ENCODE data around the gene SDHAF4. TPM values are rescaled to one million over a fixed set of nuclear protein-coding genes. Genes with fewer than 3 reads are reported as not detected.

The SDHAF4 gene
- total RNA-seq, 1 donor from 2014 or later: 8.2 TPM

GRCh38 chr6:70574643-70575042, 7.9 kb downstream of the SDHAF4 start:
- H3K4me3 ChIP-seq (ENCODE audit: low read depth, low read length): no peak overlapping the region
- no peak for TF ChIP-seq CTCF (IDR thresholded peaks at IDR 0.05; ENCODE audit: insufficient read depth, low read length, poor library complexity, severe bottlenecking)
- no peak for DNase-seq (ENCODE audit: low read depth)
- no peaks in the 10 kb centered on the region for H3K27me3 ChIP-seq (ENCODE audit: control insufficient read depth, insufficient read depth, low read length)
- no peaks in the 10 kb centered on the region for H3K36me3 ChIP-seq (ENCODE audit: control insufficient read depth, insufficient read depth, low read length)

DNA sequence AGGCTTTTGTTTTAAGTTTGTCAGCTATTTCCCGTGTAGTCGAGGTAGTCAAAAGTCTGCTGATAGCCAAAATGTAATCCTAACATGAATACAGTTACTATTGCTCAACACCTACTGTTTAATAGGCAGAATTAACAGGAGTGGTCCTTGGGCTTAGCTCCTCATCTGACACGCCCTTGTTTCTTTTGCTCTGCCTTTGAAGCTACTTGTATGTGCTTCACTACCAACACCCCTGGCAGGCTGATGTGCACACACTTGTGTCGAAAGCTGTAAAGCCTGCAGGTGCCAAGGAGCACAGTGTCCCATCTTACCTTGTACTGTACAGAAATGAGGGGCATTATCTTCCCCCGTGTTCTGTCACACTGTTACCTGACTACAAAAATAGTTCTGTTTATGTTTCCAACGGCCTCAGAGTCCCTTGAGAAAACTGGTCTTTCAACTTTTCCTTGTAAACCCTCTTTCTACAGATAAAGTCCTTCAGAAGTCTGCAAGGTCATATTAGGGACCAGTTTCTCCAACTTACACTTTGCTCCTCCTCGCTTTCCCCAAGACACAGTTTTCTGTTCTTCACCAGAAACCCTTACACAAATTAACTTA, 9.3 kb downstream of the SDHAF4 start:
- H3K4me3 ChIP-seq (ENCODE audit: low read depth, low read length): no peak overlapping the region
- TF ChIP-seq CTCF (IDR thresholded peaks at IDR 0.05; ENCODE audit: insufficient read depth, low read length, poor library complexity, severe bottlenecking): no peak

DNA sequence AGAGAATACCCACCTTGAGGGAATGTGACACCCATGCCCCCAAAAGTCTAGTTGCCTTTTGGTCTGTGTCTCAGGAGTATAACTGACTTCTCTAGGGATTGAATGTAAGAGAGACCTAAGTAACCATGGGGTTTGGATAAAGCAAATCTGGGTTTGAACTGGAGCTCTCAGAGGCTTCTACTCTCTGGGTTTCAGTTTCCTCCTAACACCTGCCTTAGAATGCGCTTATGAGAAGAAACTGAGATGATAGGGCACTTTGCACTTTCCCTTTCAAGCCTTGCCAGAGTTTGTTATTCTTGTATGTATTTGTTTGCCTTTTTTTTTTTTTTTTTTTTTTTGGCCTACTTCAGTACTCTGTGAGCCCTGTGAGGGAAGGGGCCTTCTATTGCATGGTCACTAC, 19.4 kb downstream of the SDHAF4 start:
- Histone ChIP-seq H3K36me3 (ENCODE audit: control insufficient read depth, insufficient read depth, low read length) (no peaks in the 10 kb centered on the region), H3K27me3 (ENCODE audit: control insufficient read depth, insufficient read depth, low read length) (no peaks in the 10 kb centered on the region), H3K4me3 (ENCODE audit: low read depth, low read length) (no peak overlapping the region)
- TF ChIP-seq CTCF (IDR thresholded peaks at IDR 0.05; ENCODE audit: insufficient read depth, low read length, poor library complexity, severe bottlenecking): no peak
- DNase-seq (ENCODE audit: low read depth): no peak

More for the DNA sequence above, 9.3 kb downstream of the SDHAF4 start:
- no peak for DNase-seq (ENCODE audit: low read depth)
- H3K36me3 ChIP-seq (ENCODE audit: control insufficient read depth, insufficient read depth, low read length): no peaks in the 10 kb centered on the region
- no peaks in the 10 kb centered on the region for H3K27me3 ChIP-seq (ENCODE audit: control insufficient read depth, insufficient read depth, low read length)

- H3K4me3 ChIP-seq (ENCODE audit: low read depth, low read length): no peak overlapping the region
- no peaks in the 10 kb centered on the region for H3K27me3 ChIP-seq (ENCODE audit: control insufficient read depth, insufficient read depth, low read length)
- DNase-seq (ENCODE audit: low read depth): no peak
- TF ChIP-seq CTCF (IDR thresholded peaks at IDR 0.05; ENCODE audit: insufficient read depth, low read length, poor library complexity, severe bottlenecking): no peak
- no peaks in the 10 kb centered on the region for H3K36me3 ChIP-seq (ENCODE audit: control insufficient read depth, insufficient read depth, low read length)
These were observed 23.7 kb downstream of the SDHAF4 start for GRCh38 chr6:70590400-70590799.

- H3K4me3 ChIP-seq (ENCODE audit: low read depth, low read length): no peak overlapping the region
- no peak for DNase-seq (ENCODE audit: low read depth)
- no peaks in the 10 kb centered on the region for H3K36me3 ChIP-seq (ENCODE audit: control insufficient read depth, insufficient read depth, low read length)
- no peaks in the 10 kb centered on the region for H3K27me3 ChIP-seq (ENCODE audit: control insufficient read depth, insufficient read depth, low read length)
- TF ChIP-seq CTCF (IDR thresholded peaks at IDR 0.05; ENCODE audit: insufficient read depth, low read length, poor library complexity, severe bottlenecking): no peak
These were observed 25.8 kb downstream of the SDHAF4 start for GRCh38 chr6:70592391-70593117.

DNA sequence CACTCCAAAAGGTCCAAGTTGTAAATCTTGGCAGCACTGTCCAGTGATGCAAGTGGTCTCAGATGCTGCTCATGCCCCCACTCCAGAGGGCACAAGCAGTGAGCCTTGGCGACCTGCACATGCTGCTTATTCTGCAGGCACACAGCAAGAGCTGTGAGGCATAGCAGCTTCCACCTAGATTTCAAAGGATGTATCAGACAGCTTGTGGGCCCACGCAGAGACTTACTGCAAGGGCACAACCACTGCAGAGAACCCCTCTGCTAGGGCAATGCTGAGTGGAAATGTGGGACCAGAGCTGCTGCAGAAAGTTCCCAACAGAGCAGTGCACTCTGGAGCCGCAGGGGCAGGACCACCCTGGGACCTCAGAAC, 26.4 kb downstream of the SDHAF4 start:
- TF ChIP-seq CTCF (IDR thresholded peaks at IDR 0.05; ENCODE audit: insufficient read depth, low read length, poor library complexity, severe bottlenecking): no peak
- no peak overlapping the region for H3K4me3 ChIP-seq (ENCODE audit: low read depth, low read length)
- H3K36me3 ChIP-seq (ENCODE audit: control insufficient read depth, insufficient read depth, low read length): no peaks in the 10 kb centered on the region
- no peak for DNase-seq (ENCODE audit: low read depth)
- no peaks in the 10 kb centered on the region for H3K27me3 ChIP-seq (ENCODE audit: control insufficient read depth, insufficient read depth, low read length)

All from kidney epithelial cell (primary cell).